PFSK-1 (cell line): Measurements from ENCODE around the gene EIF1B. TPM values are rescaled to one million over a fixed set of nuclear protein-coding genes. Genes with fewer than 3 reads are reported as not detected.
A peak's percentile ranks its signal among the peaks of the same experiment; 100 is the strongest.

Experiments used
- FOXP2 ChIP-seq: optimal IDR thresholded peaks from 2 replicates; pipeline ENCODE3; 2011; ENCODE audit warnings: borderline replicate concordance, control low read depth, inconsistent platforms; ENCODE audit not compliant: insufficient read depth; ENCODE audit errors: extremely low read length, extremely low read depth
- POLR2AphosphoS5 ChIP-seq: IDR thresholded peaks from 2 replicates; pipeline ENCODE4 v1.6.1; 2012; ENCODE audit warnings: low read depth, mild to moderate bottlenecking, control low read depth, low read length, moderate library complexity
- REST ChIP-seq, 2 experiments: IDR thresholded peaks; 2 replicates each; pipeline versions ENCODE4 v1.6.1 to v1.8.0; 2011 to 2012; ENCODE audit warnings: low read depth in 2 of 2, low read length in 2 of 2, control low read depth in 1 of 2, inconsistent platforms in 1 of 2, mild to moderate bottlenecking in 1 of 2, moderate library complexity in 1 of 2; ENCODE audit not compliant: insufficient read depth in 1 of 2
- SIN3A ChIP-seq: IDR thresholded peaks from 2 replicates; pipeline ENCODE4 v1.6.1; 2012; ENCODE audit warnings: mild to moderate bottlenecking, low read length, moderate library complexity, borderline replicate concordance; ENCODE audit not compliant: insufficient read depth
- TAF1 ChIP-seq: IDR thresholded peaks from 2 replicates; pipeline ENCODE4 v1.6.1; 2012; ENCODE audit warnings: low read length, control low read depth, borderline replicate concordance; ENCODE audit not compliant: insufficient read depth
- polyA plus RNA-seq: library from polyadenylated mRNA; unstranded; fragments of >200 nt; gene quantifications from one replicate; pipeline ENCODE4 v1.2.1, GENCODE V29; 2012; ENCODE audit warnings: low read depth, missing spikeins; ENCODE audit not compliant: insufficient read length

Gene EIF1B
- 32.8 TPM for polyA plus RNA-seq

GRCh38 chr3:40309418-40309924 lies at the start of gene EIF1B:
Gene EIF1B, plus strand, starts transcription at chr3:40309707. Its CDS starts 235 bp downstream, at chr3:40309942.
- TF ChIP-seq REST (IDR thresholded peaks at IDR 0.05; ENCODE audit: insufficient read depth in 1 of 2, low read depth in 2 of 2, low read length in 2 of 2) (no peak), TAF1 (peak; percentile 45; the same call in 1 of the 2 replicates), POLR2AphosphoS5 (peak; percentile 94)

- TF ChIP-seq REST (IDR thresholded peaks at IDR 0.05; ENCODE audit: insufficient read depth in 1 of 2, low read depth in 2 of 2, low read length in 2 of 2) (no peak), TAF1 (no peak), POLR2AphosphoS5 (no peak), SIN3A (no peak), FOXP2 (no peak)
Measured at GRCh38 chr3:40262331-40262730, 47.2 kb upstream of the EIF1B start.

GRCh38 chr3:40264451-40264850 lies 45.1 kb upstream of the EIF1B start:
- TF ChIP-seq REST (IDR thresholded peaks at IDR 0.05; ENCODE audit: insufficient read depth in 1 of 2, low read depth in 2 of 2, low read length in 2 of 2) (no peak), SIN3A (no peak), FOXP2 (no peak), POLR2AphosphoS5 (no peak), TAF1 (no peak)

GRCh38 chr3:40265181-40265580 lies 44.3 kb upstream of the EIF1B start:
- TF ChIP-seq POLR2AphosphoS5: no peak
- TF ChIP-seq REST (IDR thresholded peaks at IDR 0.05; ENCODE audit: insufficient read depth in 1 of 2, low read depth in 2 of 2, low read length in 2 of 2): no peak
- no peak for TF ChIP-seq TAF1
- TF ChIP-seq FOXP2: no peak
